VCaP (cell line): ENCODE measurements around the gene ERN1.
"Not testable (repeated sequence)": the region's sequence is repeated elsewhere in the genome, so short reads cannot be mapped to it uniquely, and the experiment has no call there.

ENCODE experiments used
- H3K27ac ChIP-seq: fragments of 450-650 bp; 2 replicates; pipeline ENCODE4 v1.5.1; 2017
- CTCF ChIP-seq: fragments of 450-650 bp; conservative IDR thresholded peaks from 2 replicates; pipeline ENCODE4 v1.5.1; 2017; ENCODE audit warnings: mild to moderate bottlenecking, moderate library complexity

ERN1 gene

GRCh38 chr17:64015447-64015846 is 114.5 kb downstream of the ERN1 start:
- no peak overlapping the region for H3K27ac ChIP-seq
- no peak for TF ChIP-seq CTCF

GRCh38 chr17:64009571-64010402 is 120.2 kb downstream of the ERN1 start:
- no peak overlapping the region for H3K27ac ChIP-seq
- no peak for TF ChIP-seq CTCF

GRCh38 chr17:64008830-64009229 is 121.1 kb downstream of the ERN1 start:
- no peak for TF ChIP-seq CTCF
- no peak overlapping the region for H3K27ac ChIP-seq

GRCh38 chr17:64008346-64008745 is 121.6 kb downstream of the ERN1 start:
- no peak for TF ChIP-seq CTCF
- H3K27ac ChIP-seq, result no peak overlapping the region

- TF ChIP-seq CTCF, result no peak
Measured at GRCh38 chr17:64007838-64008282, 122.1 kb downstream of the ERN1 start.

GRCh38 chr17:64007089-64007837 is 122.7 kb downstream of the ERN1 start:
- H3K27ac ChIP-seq, result not testable (repeated sequence)

More at GRCh38 chr17:64007838-64008282, 122.1 kb downstream of the ERN1 start:
- no peak overlapping the region for H3K27ac ChIP-seq

- H3K27ac ChIP-seq, result no peak overlapping the region
- TF ChIP-seq CTCF, result no peak
Measured at GRCh38 chr17:64006361-64007088, 123.4 kb downstream of the ERN1 start.
